HepG2 (cell line): Measurements from ENCODE around the gene CFAP70. TPM values are rescaled to one million over a fixed set of nuclear protein-coding genes. Genes with fewer than 3 reads are reported as not detected.

Experiments used
- ASH2L ChIP-seq: fragments of 300-600, 200-600 bp; sonication (generic); IDR thresholded peaks from 2 replicates; pipeline ENCODE4 v1.7.0; 2017; ENCODE audit warnings: low read depth, mild to moderate bottlenecking, moderate library complexity, mixed read lengths, low read length; ENCODE audit not compliant: insufficient read length
- ATF7 ChIP-seq, 2 experiments: fragments of 450-650 bp in 1 of 2; sonication (generic) in 1 of 2; formaldehyde crosslinking in 1 of 2; IDR thresholded peaks; 2 replicates each; pipeline versions ENCODE4 v1.4.0 to v1.6.1; 2016 to 2020; ENCODE audit warnings: antibody characterized with exemption in 1 of 2, mild to moderate bottlenecking in 1 of 2, missing genetic modification reagents in 1 of 2
- BRCA1 ChIP-seq: sonication (generic); formaldehyde crosslinking; IDR thresholded peaks from 2 replicates; pipeline ENCODE4 v1.4.0; 2020; ENCODE audit warnings: missing genetic modification reagents
- SPEN ChIP-seq: sonication (generic); formaldehyde crosslinking; IDR thresholded peaks from 2 replicates; pipeline ENCODE4 v1.5.1; 2020; ENCODE audit warnings: low read depth, mild to moderate bottlenecking, missing genetic modification reagents
- SSRP1 ChIP-seq: IDR thresholded peaks from 2 replicates; pipeline ENCODE4 v1.6.1; 2016; ENCODE audit warnings: control low read depth
- ZNF496 ChIP-seq: sonication (generic); formaldehyde crosslinking; IDR thresholded peaks from 2 replicates; pipeline ENCODE4 v1.8.1; 2023; ENCODE audit warnings: mild to moderate bottlenecking, moderate library complexity, missing genetic modification reagents; ENCODE audit not compliant: insufficient replicate concordance
- ZNF772 ChIP-seq: sonication (generic); formaldehyde crosslinking; IDR thresholded peaks from 2 replicates; pipeline ENCODE4 v1.5.0; 2020; ENCODE audit warnings: mild to moderate bottlenecking, missing genetic modification reagents
- polyA plus RNA-seq, 8 experiments: library from polyadenylated mRNA; depleted of rRNA in 3 of 8; stranded (reverse) in 7 of 8; unstranded in 1 of 8; fragments of >200 nt; fragmentation: Illumina TruSeq in 4 of 8; extraction: Trizol in 4 of 8; gene quantifications; 2 replicates each; pipeline versions ENCODE4 v1.2.1 to v1.2.3, GENCODE V29; 2011 to 2016; ENCODE audit warnings: low read depth in 4 of 8, missing spikeins in 1 of 8, mixed read lengths in 1 of 8; ENCODE audit not compliant: insufficient read depth in 1 of 8
- total RNA-seq, 5 experiments: library from RNA; depleted of rRNA; stranded (reverse); fragments of >200 nt; fragmentation: Illumina TruSeq; extraction: Trizol; gene quantifications; 2 replicates each; pipeline ENCODE4 v1.2.3, GENCODE V29; 2016; ENCODE audit warnings: low read depth in 1 of 5
- TF ChIP-seq, protein P1 (sequence below): sonication (generic); formaldehyde crosslinking; IDR thresholded peaks from 2 replicates; pipeline ENCODE4 v1.4.0; 2020; ENCODE audit warnings: missing genetic modification reagents
- TF ChIP-seq, protein P2 (sequence below): IDR thresholded peaks from 2 replicates; pipeline ENCODE4 v1.6.1; 2016; ENCODE audit warnings: missing compliant biosample characterization, missing genetic modification reagents, borderline replicate concordance
- TF ChIP-seq, protein P3 (sequence below): sonication (generic); formaldehyde crosslinking; IDR thresholded peaks from 2 replicates; pipeline ENCODE4 v1.9.0; 2021; ENCODE audit warnings: missing genetic modification reagents, borderline replicate concordance

The CFAP70 gene
- total and polyA plus RNA-seq, 2 of the 13 experiments (the other 11 are each of a cell fraction or from before 2014, with no cell fraction given), result 0.27 to 0.38 TPM

DNA sequence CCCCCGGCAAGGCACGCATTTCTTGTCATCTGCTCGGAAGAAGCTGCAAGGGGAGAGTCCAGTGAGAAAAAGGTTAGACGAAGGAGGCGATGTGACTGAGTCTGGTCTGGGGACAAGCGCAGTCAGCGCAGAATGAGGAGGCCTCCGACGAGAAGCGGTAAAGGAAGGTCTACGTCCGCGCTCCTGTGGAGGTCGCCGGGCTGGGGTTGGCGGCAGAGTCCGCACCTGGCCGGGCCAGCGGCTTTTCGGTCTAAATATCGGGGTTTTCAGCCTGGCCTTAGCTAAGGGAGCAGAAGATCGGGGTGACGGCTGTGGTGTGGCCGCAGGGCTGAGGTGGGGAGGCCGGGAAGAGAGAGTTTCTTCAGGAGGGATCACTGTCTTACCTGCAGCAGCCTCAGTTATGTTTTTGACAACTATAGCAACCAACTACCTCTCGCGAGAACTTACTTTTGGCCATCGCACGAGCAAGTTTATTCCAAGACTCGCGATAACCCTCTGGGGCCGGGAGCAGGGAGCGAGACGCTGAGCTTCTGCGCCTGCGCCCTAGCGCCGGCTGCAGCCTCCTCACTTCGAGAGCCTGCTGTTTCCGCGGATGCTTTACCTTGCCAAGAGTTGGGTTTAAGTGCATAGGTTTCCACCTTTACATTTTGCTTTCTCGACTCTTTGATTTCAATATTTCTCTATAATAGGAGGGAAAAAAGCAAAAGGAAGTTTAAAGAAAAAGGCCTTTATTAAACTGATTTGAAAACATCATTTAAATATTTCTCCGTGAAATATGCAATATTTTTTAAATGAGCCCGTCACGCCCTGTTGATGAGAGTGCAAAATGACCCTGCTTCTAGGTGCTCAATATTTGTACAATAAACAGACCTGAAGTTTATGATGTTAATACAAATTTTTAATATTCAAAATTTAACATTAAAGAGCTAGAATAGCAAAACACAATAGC lies at the start of gene CFAP70 (continued):
- TF ChIP-seq, protein P1, sequence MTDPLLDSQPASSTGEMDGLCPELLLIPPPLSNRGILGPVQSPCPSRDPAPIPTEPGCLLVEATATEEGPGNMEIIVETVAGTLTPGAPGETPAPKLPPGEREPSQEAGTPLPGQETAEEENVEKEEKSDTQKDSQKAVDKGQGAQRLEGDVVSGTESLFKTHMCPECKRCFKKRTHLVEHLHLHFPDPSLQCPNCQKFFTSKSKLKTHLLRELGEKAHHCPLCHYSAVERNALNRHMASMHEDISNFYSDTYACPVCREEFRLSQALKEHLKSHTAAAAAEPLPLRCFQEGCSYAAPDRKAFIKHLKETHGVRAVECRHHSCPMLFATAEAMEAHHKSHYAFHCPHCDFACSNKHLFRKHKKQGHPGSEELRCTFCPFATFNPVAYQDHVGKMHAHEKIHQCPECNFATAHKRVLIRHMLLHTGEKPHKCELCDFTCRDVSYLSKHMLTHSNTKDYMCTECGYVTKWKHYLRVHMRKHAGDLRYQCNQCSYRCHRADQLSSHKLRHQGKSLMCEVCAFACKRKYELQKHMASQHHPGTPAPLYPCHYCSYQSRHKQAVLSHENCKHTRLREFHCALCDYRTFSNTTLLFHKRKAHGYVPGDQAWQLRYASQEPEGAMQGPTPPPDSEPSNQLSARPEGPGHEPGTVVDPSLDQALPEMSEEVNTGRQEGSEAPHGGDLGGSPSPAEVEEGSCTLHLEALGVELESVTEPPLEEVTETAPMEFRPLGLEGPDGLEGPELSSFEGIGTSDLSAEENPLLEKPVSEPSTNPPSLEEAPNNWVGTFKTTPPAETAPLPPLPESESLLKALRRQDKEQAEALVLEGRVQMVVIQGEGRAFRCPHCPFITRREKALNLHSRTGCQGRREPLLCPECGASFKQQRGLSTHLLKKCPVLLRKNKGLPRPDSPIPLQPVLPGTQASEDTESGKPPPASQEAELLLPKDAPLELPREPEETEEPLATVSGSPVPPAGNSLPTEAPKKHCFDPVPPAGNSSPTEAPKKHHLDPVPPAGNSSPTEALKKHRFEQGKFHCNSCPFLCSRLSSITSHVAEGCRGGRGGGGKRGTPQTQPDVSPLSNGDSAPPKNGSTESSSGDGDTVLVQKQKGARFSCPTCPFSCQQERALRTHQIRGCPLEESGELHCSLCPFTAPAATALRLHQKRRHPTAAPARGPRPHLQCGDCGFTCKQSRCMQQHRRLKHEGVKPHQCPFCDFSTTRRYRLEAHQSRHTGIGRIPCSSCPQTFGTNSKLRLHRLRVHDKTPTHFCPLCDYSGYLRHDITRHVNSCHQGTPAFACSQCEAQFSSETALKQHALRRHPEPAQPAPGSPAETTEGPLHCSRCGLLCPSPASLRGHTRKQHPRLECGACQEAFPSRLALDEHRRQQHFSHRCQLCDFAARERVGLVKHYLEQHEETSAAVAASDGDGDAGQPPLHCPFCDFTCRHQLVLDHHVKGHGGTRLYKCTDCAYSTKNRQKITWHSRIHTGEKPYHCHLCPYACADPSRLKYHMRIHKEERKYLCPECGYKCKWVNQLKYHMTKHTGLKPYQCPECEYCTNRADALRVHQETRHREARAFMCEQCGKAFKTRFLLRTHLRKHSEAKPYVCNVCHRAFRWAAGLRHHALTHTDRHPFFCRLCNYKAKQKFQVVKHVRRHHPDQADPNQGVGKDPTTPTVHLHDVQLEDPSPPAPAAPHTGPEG (CRISPR knock-in tag), result no peak
- TF ChIP-seq, protein P2, sequence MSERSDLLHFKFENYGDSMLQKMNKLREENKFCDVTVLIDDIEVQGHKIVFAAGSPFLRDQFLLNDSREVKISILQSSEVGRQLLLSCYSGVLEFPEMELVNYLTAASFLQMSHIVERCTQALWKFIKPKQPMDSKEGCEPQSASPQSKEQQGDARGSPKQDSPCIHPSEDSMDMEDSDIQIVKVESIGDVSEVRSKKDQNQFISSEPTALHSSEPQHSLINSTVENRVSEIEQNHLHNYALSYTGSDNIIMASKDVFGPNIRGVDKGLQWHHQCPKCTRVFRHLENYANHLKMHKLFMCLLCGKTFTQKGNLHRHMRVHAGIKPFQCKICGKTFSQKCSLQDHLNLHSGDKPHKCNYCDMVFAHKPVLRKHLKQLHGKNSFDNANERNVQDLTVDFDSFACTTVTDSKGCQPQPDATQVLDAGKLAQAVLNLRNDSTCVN (CRISPR knock-in tag), result no peak
- TF ChIP-seq SPEN (CRISPR knock-in tag) (peak; percentile 75; the same call in 1 of the 2 replicates), SSRP1 (CRISPR knock-in tag) (no peak), ATF7 (IDR thresholded peaks at IDR 0.05) (no peak), ATF7 (CRISPR knock-in tag; IDR thresholded peaks at IDR 0.05) (no peak), ZNF772 (CRISPR knock-in tag) (no peak), ASH2L (peak; percentile 58), ZNF496 (CRISPR knock-in tag) (no peak), BRCA1 (no peak)
- TF ChIP-seq, protein P3, sequence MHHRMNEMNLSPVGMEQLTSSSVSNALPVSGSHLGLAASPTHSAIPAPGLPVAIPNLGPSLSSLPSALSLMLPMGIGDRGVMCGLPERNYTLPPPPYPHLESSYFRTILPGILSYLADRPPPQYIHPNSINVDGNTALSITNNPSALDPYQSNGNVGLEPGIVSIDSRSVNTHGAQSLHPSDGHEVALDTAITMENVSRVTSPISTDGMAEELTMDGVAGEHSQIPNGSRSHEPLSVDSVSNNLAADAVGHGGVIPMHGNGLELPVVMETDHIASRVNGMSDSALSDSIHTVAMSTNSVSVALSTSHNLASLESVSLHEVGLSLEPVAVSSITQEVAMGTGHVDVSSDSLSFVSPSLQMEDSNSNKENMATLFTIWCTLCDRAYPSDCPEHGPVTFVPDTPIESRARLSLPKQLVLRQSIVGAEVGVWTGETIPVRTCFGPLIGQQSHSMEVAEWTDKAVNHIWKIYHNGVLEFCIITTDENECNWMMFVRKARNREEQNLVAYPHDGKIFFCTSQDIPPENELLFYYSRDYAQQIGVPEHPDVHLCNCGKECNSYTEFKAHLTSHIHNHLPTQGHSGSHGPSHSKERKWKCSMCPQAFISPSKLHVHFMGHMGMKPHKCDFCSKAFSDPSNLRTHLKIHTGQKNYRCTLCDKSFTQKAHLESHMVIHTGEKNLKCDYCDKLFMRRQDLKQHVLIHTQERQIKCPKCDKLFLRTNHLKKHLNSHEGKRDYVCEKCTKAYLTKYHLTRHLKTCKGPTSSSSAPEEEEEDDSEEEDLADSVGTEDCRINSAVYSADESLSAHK (CRISPR knock-in tag), result no peak
